Calu3 (cell line): Measurements from ENCODE around the gene MCF2L2. TPM values are rescaled to one million over a fixed set of nuclear protein-coding genes. Genes with fewer than 3 reads are reported as not detected.

Experiments
- BruUV-seq: library from RNA; stranded (reverse); fragments of 400-500 nt; replicated peaks from 2 replicates; lab custom pipeline; 2021; lab: Mats Ljungman, UMichigan
- CTCF ChIA-PET: fragments of 300-600 bp; sonication (Branson Sonifier 250); formaldehyde crosslinking; loops from one replicate; lab custom pipeline; 2022; ENCODE audit warnings: antibody characterized with exemption; lab: Charles Lee
- DNase-seq: peaks from one replicate; pipeline ENCODE4 v3.0.0; 2022
- H3K27ac Mint-ChIP-seq: one replicate; pipeline ENCODE4 v1.8.0; 2022; ENCODE audit warnings: mixed read lengths; ENCODE audit not compliant: unreplicated experiment
- H3K27me3 Mint-ChIP-seq: one replicate; pipeline ENCODE4 v1.8.0; 2022; ENCODE audit warnings: mixed read lengths; ENCODE audit not compliant: unreplicated experiment
- H3K36me3 Mint-ChIP-seq: one replicate; pipeline ENCODE4 v1.8.0; 2022; ENCODE audit warnings: mild to moderate bottlenecking, moderate library complexity, mixed read lengths; ENCODE audit not compliant: insufficient read depth, unreplicated experiment
- H3K4me1 Mint-ChIP-seq: one replicate; pipeline ENCODE4 v1.8.0; 2022; ENCODE audit warnings: mild to moderate bottlenecking, low read depth, mixed read lengths; ENCODE audit not compliant: unreplicated experiment
- H3K4me3 Mint-ChIP-seq: one replicate; pipeline ENCODE4 v1.8.0; 2022; ENCODE audit warnings: mild to moderate bottlenecking, low read depth, moderate library complexity, mixed read lengths; ENCODE audit not compliant: unreplicated experiment
- H3K9me3 Mint-ChIP-seq: one replicate; pipeline ENCODE4 v1.8.0; 2022; ENCODE audit warnings: low read depth, mixed read lengths; ENCODE audit not compliant: unreplicated experiment
- CTCF ChIP-seq: fragments of 200-600 bp; IDR thresholded peaks from one replicate; pipeline ENCODE4 v1.8.0; 2022; ENCODE audit warnings: antibody characterized with exemption; ENCODE audit not compliant: unreplicated experiment
- intact Hi-C: fragments of 100-400 bp; cut with micrococcal nuclease; formaldehyde crosslinking; loops from one replicate; pipeline ENCODE4 v1.10.0; 2022; ENCODE audit not compliant: unreplicated experiment
- total RNA-seq: library from RNA; stranded (reverse); gene quantifications from 2 replicates; pipeline ENCODE4 v1.2.3, GENCODE V29; 2022

Gene MCF2L2
- total RNA-seq, 1 experiment from 2014 or later = 0.35 TPM

- no peak for DNase-seq
- CTCF ChIA-PET = interaction anchor here (0.7 to 1.1 kb wide), 4 partner anchors 12 to 408 kb away, joined by 4 to 10 read pairs (median 4); no protein-coding TSS in a partner anchor
- no peaks in the 10 kb centered on the region for H3K4me1 Mint-ChIP-seq
- H3K9me3 Mint-ChIP-seq = peaks cover 4% of the 10 kb centered on the region
- BruUV-seq = no TSS peak
- no peak for TF ChIP-seq CTCF
- no peak overlapping the region for H3K4me3 Mint-ChIP-seq
- H3K27me3 Mint-ChIP-seq = peaks cover 16% of the 10 kb centered on the region
- intact Hi-C loops = no loop called here
- no peaks in the 10 kb centered on the region for H3K36me3 Mint-ChIP-seq
- no peak overlapping the region for H3K27ac Mint-ChIP-seq
Measured at GRCh38 chr3:183342824-183343223, 85.6 kb downstream of the MCF2L2 start.

- Mint-ChIP-seq H3K27ac (no peak overlapping the region), H3K9me3 (peaks cover 4% of the 10 kb centered on the region), H3K4me1 (no peaks in the 10 kb centered on the region), H3K36me3 (no peaks in the 10 kb centered on the region), H3K27me3 (peaks cover 16% of the 10 kb centered on the region), H3K4me3 (no peak overlapping the region)
- intact Hi-C loops = no loop called here
- no TSS peak for BruUV-seq
- DNase-seq = no peak
- CTCF ChIA-PET = no interaction called here
- TF ChIP-seq CTCF = no peak
Measured at GRCh38 chr3:183341545-183342288, 86.7 kb downstream of the MCF2L2 start.

- no TSS peak for BruUV-seq
- CTCF ChIA-PET = no interaction called here
- H3K36me3 Mint-ChIP-seq = no peaks in the 10 kb centered on the region
- intact Hi-C loops = no loop called here
- H3K27me3 Mint-ChIP-seq = peaks cover 8% of the 10 kb centered on the region
- peaks cover under 1% of the 10 kb centered on the region for H3K9me3 Mint-ChIP-seq
- H3K4me1 Mint-ChIP-seq = no peaks in the 10 kb centered on the region
- no peak for DNase-seq
- no peak overlapping the region for H3K4me3 Mint-ChIP-seq
- TF ChIP-seq CTCF = no peak
- no peak overlapping the region for H3K27ac Mint-ChIP-seq
Measured at GRCh38 chr3:183340222-183340621, 88.2 kb downstream of the MCF2L2 start.

- H3K9me3 Mint-ChIP-seq = no peaks in the 10 kb centered on the region
- no peak for DNase-seq
- H3K4me3 Mint-ChIP-seq = no peak overlapping the region
- no peak for TF ChIP-seq CTCF
- BruUV-seq = no TSS peak
- H3K36me3 Mint-ChIP-seq = no peaks in the 10 kb centered on the region
- peaks cover 1% of the 10 kb centered on the region for H3K27me3 Mint-ChIP-seq
- CTCF ChIA-PET = no interaction called here
- intact Hi-C loops = no loop called here
- no peaks in the 10 kb centered on the region for H3K4me1 Mint-ChIP-seq
- no peak overlapping the region for H3K27ac Mint-ChIP-seq
Measured at GRCh38 chr3:183339461-183340086, 88.8 kb downstream of the MCF2L2 start.
